Subcutaneous preadipocyte (primary cell): ENCODE data around the gene MTERF4. TPM values are rescaled to one million over a fixed set of nuclear protein-coding genes. Genes with fewer than 3 reads are reported as not detected.

Experiments
- small RNA-seq: library from RNA; depleted of rRNA; stranded (forward); fragments of <200 nt; gene quantifications from one replicate; pipeline ENCODE3, GENCODE V24; 2012
- total RNA-seq: library from RNA; depleted of rRNA; stranded (reverse); fragments of >200 nt; gene quantifications from 2 replicates; pipeline ENCODE4 v1.2.3, GENCODE V29; 2012

Gene MTERF4
- 12.1 and 18.0 TPM in 2 replicates for total RNA-seq

DNA sequence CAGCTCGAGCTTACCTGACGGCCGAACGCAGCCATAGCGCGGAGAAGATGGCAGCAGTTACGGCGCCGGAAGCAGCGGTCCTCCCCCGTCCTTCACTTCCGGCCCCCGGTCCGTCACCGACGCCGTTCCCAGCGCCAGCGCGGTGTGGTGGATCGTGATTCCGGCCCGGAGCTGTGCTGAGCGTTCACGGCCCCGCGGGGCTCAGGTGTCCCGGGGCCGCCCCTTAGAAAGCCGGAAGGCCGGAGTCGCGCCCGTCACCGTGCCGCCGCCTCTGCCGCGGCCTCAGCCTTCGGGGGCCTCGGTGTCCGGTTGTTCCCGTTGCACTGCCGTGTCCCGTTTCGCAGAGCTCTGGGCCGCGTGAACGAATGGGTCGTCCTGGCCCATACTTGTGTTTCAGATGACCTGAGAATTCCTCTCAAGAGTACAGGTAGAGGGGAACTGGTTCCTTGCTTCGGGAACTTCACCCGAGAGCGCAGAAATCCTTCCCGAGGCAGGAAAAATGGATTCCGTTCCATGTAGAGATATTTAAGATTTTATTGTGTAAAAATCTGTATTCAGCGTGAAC is at the start of gene MTERF4:
Gene MTERF4, minus strand, starts transcription at position 49 of the 565 bp plus-strand sequence. Its CDS starts 14 bp downstream, at position 35.

DNA sequence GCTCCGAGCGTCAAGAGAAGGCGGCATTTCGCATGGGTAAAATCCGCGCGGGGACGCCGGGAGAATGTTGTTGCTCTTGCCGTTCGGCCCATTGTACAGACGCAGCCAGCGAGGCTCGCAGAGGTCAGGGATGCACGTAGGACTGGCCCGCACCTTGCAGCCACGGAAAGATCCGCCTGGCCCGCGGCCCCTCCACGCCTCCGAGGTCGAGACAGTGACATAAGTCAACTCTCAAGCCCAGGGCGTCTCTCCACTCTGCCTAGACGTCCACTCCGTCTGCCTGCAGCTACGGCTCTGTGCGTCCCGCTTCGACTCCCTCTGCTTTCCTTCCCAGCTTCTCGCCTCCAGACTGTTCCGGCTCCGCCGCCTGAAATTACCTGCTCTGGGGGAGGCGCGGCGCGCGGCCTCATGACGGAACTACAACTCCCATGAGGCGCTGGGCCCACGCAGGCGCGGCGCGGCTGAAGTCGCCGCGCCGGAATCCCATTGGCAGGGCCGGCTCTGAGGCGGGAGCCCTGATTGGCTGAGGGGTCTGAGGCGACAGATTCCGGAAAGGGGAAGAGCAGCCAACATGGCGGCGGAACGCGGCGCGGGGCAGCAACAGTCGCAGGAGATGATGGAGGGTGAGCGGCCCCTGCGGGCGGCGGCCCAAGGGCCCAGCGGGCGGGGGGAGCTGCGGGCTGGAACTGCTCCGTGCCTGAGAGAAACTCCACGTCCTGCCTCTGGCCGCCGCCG is 48.0 kb upstream of the MTERF4 start, which contains the start of gene PPP1R7:
Gene PPP1R7, plus strand, starts transcription at position 543 of the 735 bp plus-strand sequence. Its CDS starts 29 bp downstream, at position 572.

GRCh38 chr2:241148891-241149674 is 47.0 kb upstream of the MTERF4 start, which contains the start of gene PASK:
PASK (minus strand) TSS chr2:241149472; CDS start chr2:241143032, 6,440 bp downstream.

Small RNA genes within 50 kb of the gene (small RNA-seq; reads per million reads assigned to genes)
- gene AC005237.2: not detected

Other genes starting within 250 kb of the MTERF4 start
- not detected in 2 replicates for gene AGXT, start 233.5 kb downstream of the MTERF4 start, total RNA-seq
- not detected in 2 replicates for gene MAB21L4, start 206.1 kb downstream of the MTERF4 start, total RNA-seq
- gene CROCC2, start 196.0 kb downstream of the MTERF4 start, total RNA-seq: 0.20 and 0.37 TPM in 2 replicates
- gene SNED1, start 103.7 kb downstream of the MTERF4 start, total RNA-seq: 154 and 391 TPM in 2 replicates
- 2.9 and 8.6 TPM in 2 replicates for gene PASK, start 47.2 kb upstream of the MTERF4 start, total RNA-seq
- gene PPP1R7, start 48.2 kb upstream of the MTERF4 start, total RNA-seq: 46.3 and 70.8 TPM in 2 replicates
- gene ANO7, start 86.4 kb upstream of the MTERF4 start, total RNA-seq: 0.73 and 0.78 TPM in 2 replicates
- 949 and 1,185 TPM in 2 replicates for gene HDLBP, start 213.4 kb upstream of the MTERF4 start, total RNA-seq
- gene SEPTIN2, start 213.6 kb upstream of the MTERF4 start, total RNA-seq: 338 and 373 TPM in 2 replicates